Activated CD8-positive, alpha-beta T cell treated with anti-CD3 and anti-CD28 coated beads for 36 hours (primary cell): ENCODE data around the gene TWF2. TPM values are rescaled to one million over a fixed set of nuclear protein-coding genes. Genes with fewer than 3 reads are reported as not detected.
A peak's percentile ranks its signal among the peaks of the same experiment; 100 is the strongest.

Experiments
- ATAC-seq: fragments of 200-7000 bp; cut with Tn5 transposase; one replicate; pipeline ENCODE4 v1.10.0; 2021; ENCODE audit warnings: mild to moderate bottlenecking, moderate library complexity
- CTCF ChIA-PET: fragments of 350-600 bp; sonication (Branson Sonifier 250); formaldehyde crosslinking; loops from one replicate; lab custom pipeline; 2021; ENCODE audit warnings: antibody characterized with exemption; lab: Charles Lee
- POLR2A ChIA-PET: fragments of 350-600 bp; sonication (Branson Sonifier 250); formaldehyde crosslinking; loops from one replicate; lab custom pipeline; 2021; ENCODE audit warnings: antibody characterized with exemption; lab: Charles Lee
- DNase-seq: peaks from one replicate; pipeline ENCODE4 v3.0.0-alpha.2; 2020
- H3K27ac Mint-ChIP-seq: one replicate; pipeline ENCODE4 v1.8.0; 2021; ENCODE audit warnings: mild to moderate bottlenecking, mixed read lengths
- H3K27me3 Mint-ChIP-seq: one replicate; pipeline ENCODE4 v1.8.0; 2021; ENCODE audit warnings: mixed read lengths
- H3K36me3 Mint-ChIP-seq: one replicate; pipeline ENCODE4 v1.8.0; 2021; ENCODE audit warnings: low read depth, mixed read lengths
- H3K4me1 Mint-ChIP-seq: one replicate; pipeline ENCODE4 v1.8.0; 2021; ENCODE audit warnings: low read depth, mixed read lengths
- H3K4me3 Mint-ChIP-seq: one replicate; pipeline ENCODE4 v1.8.0; 2021; ENCODE audit warnings: mild to moderate bottlenecking, moderate library complexity, mixed read lengths
- H3K9me3 Mint-ChIP-seq: one replicate; pipeline ENCODE4 v1.8.0; 2021; ENCODE audit warnings: mixed read lengths
- CTCF ChIP-seq: fragments of 200-600 bp; IDR thresholded peaks from one replicate; pipeline ENCODE4 v1.8.0; 2022; ENCODE audit warnings: antibody characterized with exemption, mild to moderate bottlenecking
- intact Hi-C: fragments of 100-400 bp; cut with micrococcal nuclease; formaldehyde crosslinking; loops from one replicate; pipeline ENCODE4 v1.10.0; 2022
- total RNA-seq, 2 experiments: library from RNA; stranded (reverse); gene quantifications; one replicate each; pipeline ENCODE4 v1.2.3, GENCODE V29; 2021

Gene TWF2
- total RNA-seq, 2 experiments from 2014 or later = 137 TPM

GRCh38 chr3:52218937-52219650, 19.9 kb downstream of the TWF2 start:
- no peak for DNase-seq
- ChIA-PET POLR2A (interaction anchor here (0.6 to 33.3 kb wide), 6 partner anchors 14 to 125 kb away, joined by 3 to 949 read pairs (median 4); partner anchors contain the start of genes ALAS1, GLYCTK, PPM1M and WDR82), CTCF (interaction anchor here (0.7 to 11.9 kb wide), 19 partner anchors 8 to 229 kb away, joined by 3 to 223 read pairs (median 6); partner anchors contain the start of genes ALAS1, TWF2 and WDR82)
- Mint-ChIP-seq H3K4me1 (peaks cover 71% of the 10 kb centered on the region), H3K9me3 (no peaks in the 10 kb centered on the region), H3K4me3 (peak overlapping the region; percentile 70), H3K27ac (peak overlapping the region; percentile 77), H3K36me3 (peaks cover 18% of the 10 kb centered on the region), H3K27me3 (no peaks in the 10 kb centered on the region)
- ATAC-seq = no peak
- intact Hi-C loops = no loop called here
- TF ChIP-seq CTCF = no peak

- no peaks in the 10 kb centered on the region for H3K27me3 Mint-ChIP-seq
- DNase-seq = peak; percentile 76
- ChIA-PET POLR2A (interaction anchor here (0.9 to 33.3 kb wide), 3 partner anchors 14 to 59 kb away, joined by 4 to 949 read pairs (median 12); partner anchors contain the start of genes GLYCTK, PPM1M and WDR82), CTCF (interaction anchor here (1.4 to 11.9 kb wide), 7 partner anchors 9 to 120 kb away, joined by 3 to 223 read pairs (median 71); partner anchors contain the start of genes ALAS1, TWF2 and WDR82)
- peak overlapping the region; percentile 70 for H3K4me3 Mint-ChIP-seq
- no peak for TF ChIP-seq CTCF
- H3K4me1 Mint-ChIP-seq = peaks cover 65% of the 10 kb centered on the region
- H3K27ac Mint-ChIP-seq = peak overlapping the region; percentile 77
- intact Hi-C loops = no loop called here
- ATAC-seq = peak; percentile 60
- H3K9me3 Mint-ChIP-seq = no peaks in the 10 kb centered on the region
- H3K36me3 Mint-ChIP-seq = peaks cover 21% of the 10 kb centered on the region
Measured at GRCh38 chr3:52218454-52218853, 20.5 kb downstream of the TWF2 start.

GRCh38 chr3:52218026-52218425, 20.9 kb downstream of the TWF2 start:
- Mint-ChIP-seq H3K27me3 (no peaks in the 10 kb centered on the region), H3K4me3 (peak overlapping the region; percentile 70), H3K27ac (peak overlapping the region; percentile 77), H3K4me1 (peaks cover 60% of the 10 kb centered on the region), H3K36me3 (peaks cover 23% of the 10 kb centered on the region), H3K9me3 (no peaks in the 10 kb centered on the region)
- CTCF ChIA-PET = interaction anchor here (1.6 to 11.9 kb wide), 5 partner anchors 9 to 120 kb away, joined by 6 to 223 read pairs (median 93); partner anchors contain the start of genes TWF2 and WDR82
- no peak for TF ChIP-seq CTCF
- DNase-seq (no peak), ATAC-seq (no peak)
- intact Hi-C loops = no loop called here
- POLR2A ChIA-PET = interaction anchor here (1.3 to 33.3 kb wide), 3 partner anchors 13 to 60 kb away, joined by 3 to 949 read pairs (median 12); partner anchors contain the start of genes GLYCTK and WDR82

- H3K36me3 Mint-ChIP-seq = peaks cover 27% of the 10 kb centered on the region
Measured at GRCh38 chr3:52217409-52217805, 21.6 kb downstream of the TWF2 start.

More at GRCh38 chr3:52217409-52217805, 21.6 kb downstream of the TWF2 start:
- ATAC-seq (no peak), DNase-seq (no peak)
- intact Hi-C loops = no loop called here
- H3K27ac Mint-ChIP-seq = peak overlapping the region; percentile 77
- no peak for TF ChIP-seq CTCF
- peak overlapping the region; percentile 70 for H3K4me3 Mint-ChIP-seq
- POLR2A ChIA-PET = interaction anchor here (0.6 to 2.8 kb wide), 6 partner anchors 13 to 61 kb away, joined by 3 to 12 read pairs (median 4); partner anchors contain the start of genes PPM1M and WDR82
- H3K4me1 Mint-ChIP-seq = peaks cover 54% of the 10 kb centered on the region
- CTCF ChIA-PET = interaction anchor here (0.7 to 11.9 kb wide), 8 partner anchors 8 to 163 kb away, joined by 3 to 223 read pairs (median 38); partner anchors contain the start of genes TLR9, TWF2 and WDR82
- H3K9me3 Mint-ChIP-seq = no peaks in the 10 kb centered on the region
- no peaks in the 10 kb centered on the region for H3K27me3 Mint-ChIP-seq
